CD4-positive, alpha-beta T cell treated with Interferon alpha-2 for 1 hour (primary cell): ENCODE data around the gene MYO9A.
"Not testable (repeated sequence)": the region's sequence is repeated elsewhere in the genome, so short reads cannot be mapped to it uniquely, and the experiment has no call there.

Experiments
- DNase-seq, 2 donors: peaks; one replicate each; pipeline ENCODE4 v3.0.0-alpha.2; 2020 to 2022

Gene MYO9A

DNA sequence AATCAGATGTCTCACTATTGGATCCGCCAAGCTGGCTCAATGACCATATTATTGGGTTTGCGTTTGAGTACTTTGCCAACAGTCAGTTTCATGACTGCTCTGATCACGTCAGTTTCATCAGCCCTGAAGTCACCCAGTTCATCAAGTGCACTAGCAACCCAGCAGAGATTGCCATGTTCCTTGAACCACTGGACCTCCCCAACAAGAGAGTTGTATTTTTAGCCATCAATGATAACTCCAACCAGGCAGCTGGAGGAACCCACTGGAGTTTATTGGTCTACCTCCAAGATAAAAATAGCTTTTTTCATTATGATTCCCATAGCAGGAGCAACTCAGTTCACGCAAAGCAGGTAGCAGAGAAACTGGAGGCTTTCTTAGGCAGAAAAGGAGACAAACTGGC is 21.7 kb upstream of the MYO9A start:
- no peak for DNase-seq

GRCh38 chr15:72136170-72137051 is 18.5 kb upstream of the MYO9A start:
- no peak for DNase-seq

- no peak for DNase-seq
These were observed 17.8 kb upstream of the MYO9A start for GRCh38 chr15:72135719-72136118.

- DNase-seq = no peak
These were observed 15.3 kb upstream of the MYO9A start for GRCh38 chr15:72133211-72133610.

GRCh38 chr15:72131922-72132321 is 14.0 kb upstream of the MYO9A start:
- DNase-seq = no peak

GRCh38 chr15:72130272-72130671 is 12.3 kb upstream of the MYO9A start:
- no peak for DNase-seq

GRCh38 chr15:72128359-72128758 is 10.4 kb upstream of the MYO9A start:
- no peak for DNase-seq

DNA sequence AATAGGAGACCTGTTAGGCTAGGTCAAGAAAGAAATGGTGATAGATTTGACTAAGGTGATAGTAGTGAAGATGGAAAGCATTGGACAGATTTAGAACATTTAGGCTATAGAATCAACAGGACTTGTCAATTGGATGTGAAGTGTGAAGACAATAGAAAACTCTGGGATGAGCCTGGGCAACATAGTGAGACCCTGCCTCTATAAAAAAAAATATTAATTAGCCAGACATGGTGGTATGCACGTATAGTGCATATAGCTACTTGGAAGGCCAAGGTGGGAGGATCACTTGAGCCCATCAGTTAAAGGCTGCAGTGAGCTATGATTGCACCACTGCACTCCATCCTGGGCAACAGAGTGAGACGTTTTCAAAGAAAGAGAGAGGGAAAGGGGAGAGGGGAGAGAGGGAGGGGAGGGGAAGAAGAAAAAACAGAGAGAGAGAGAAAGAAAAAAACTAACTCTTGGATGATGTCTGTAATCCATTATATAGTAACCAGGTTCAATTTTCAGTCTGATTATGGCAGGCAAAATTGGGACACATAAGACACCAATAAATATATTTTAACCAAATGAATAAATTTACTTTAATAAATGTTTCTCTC is 9.9 kb upstream of the MYO9A start:
- DNase-seq = no peak

DNA sequence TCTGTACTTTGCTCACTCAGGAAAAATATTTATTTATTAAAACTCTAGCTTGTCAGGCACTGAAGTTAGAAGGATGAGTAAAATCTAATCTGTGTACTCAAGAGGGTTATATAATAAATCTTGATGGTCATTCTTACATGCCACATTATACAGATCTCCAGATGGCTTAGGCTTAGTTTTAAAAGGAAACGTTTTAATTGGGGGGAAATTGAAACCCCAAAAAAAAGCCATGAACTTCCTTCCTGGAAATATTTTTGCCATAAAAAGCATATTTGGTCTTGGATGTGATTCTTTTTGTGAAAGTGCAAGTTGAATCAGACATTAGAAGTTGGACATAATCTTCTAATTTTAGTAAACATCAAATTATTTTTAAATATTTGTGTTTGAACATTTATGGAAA is 6.3 kb upstream of the MYO9A start:
- DNase-seq = no peak

DNA sequence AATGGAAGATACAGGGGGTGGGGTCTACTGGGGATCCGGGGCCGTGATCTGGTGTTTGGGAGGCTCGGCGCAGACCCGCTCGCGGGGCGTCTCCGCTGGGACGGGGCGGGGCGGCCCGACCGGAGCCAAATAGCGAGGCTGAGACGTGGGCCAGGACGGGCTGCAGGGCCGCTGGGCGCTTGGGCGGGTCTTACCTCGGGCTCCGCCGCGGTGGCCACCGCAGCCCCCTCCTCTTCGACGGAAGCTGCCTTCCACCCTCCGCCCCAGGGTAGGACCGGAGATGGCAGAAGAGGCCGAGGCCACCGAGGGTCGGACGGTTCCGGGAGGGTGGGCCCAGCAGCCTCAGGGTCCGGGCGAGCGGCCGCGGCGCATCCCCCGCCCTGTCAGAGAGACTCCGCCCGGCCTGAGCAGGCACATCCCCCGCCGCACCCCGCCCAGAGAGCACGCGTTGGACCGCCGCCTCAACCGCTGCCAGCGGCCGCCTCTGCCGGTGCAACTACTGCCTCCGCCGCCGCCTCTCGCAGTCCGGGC is 399 bp downstream of the MYO9A start:
- peak; percentile 64 to 69 for DNase-seq

- DNase-seq = no peak
These were observed 1.0 kb downstream of the MYO9A start for GRCh38 chr15:72116731-72117485.

- DNase-seq = no peak
These were observed 4.5 kb downstream of the MYO9A start for GRCh38 chr15:72113347-72114031.

DNA sequence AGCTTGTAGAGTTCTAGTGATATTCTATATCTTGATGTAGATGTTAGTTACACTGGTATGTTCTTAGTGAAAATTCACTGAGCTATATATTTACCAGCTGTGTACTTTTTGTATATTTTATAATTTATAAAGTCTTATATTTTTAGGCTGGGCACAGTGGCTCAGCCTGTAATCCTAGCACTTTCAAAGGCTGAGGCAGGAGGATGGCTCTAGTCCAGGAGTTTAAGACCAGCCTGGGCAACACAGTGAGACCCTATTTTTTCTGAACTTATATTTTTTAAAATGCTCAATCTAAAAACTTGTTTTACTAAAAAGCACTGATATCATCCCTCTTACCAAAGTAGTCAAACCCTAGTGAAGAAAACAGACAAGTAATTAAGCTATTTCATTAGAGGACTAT is 5.1 kb downstream of the MYO9A start:
- no peak for DNase-seq

DNA sequence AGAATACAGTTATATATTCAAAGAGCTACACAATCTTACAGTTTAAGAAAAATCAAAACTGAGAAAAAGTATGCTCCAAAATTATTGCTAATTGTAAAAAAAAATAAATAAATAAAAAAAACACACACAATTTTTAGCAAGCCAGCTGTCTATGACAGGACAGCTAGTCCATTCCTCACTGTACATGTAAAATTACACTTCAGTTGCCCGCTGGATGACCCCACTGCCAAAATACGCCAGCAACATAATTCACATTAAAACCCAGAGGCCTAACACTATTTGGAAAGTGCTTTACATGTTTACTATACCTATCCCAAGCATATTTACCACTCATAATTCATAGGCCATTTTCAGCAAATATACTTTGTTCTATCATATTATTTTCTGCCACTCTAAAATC is 5.8 kb downstream of the MYO9A start:
- no peak for DNase-seq

DNA sequence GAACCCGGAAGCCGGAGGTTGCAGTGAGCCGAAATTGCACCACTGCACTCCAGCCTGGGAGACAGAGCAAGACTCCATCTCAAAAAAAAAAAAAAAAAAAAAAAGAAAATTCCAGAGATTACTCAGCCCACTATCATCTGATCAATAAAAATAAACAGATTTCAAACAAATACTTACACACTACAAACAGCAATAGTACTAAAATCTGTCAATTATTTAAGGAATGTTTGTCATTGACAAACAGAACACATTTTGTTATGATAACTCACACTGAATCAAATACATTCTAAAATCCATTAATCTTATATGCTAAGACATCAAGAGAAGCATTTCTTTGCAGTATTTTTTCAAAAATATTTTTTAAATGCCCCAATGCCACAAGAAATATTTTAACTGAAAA is 7.6 kb downstream of the MYO9A start:
- DNase-seq = no peak

- DNase-seq = no peak
These were observed 11.9 kb downstream of the MYO9A start for GRCh38 chr15:72106068-72106467.

GRCh38 chr15:72105111-72105510 is 12.8 kb downstream of the MYO9A start:
- DNase-seq = no peak

- not testable (repeated sequence) for DNase-seq
These were observed 17.4 kb downstream of the MYO9A start for GRCh38 chr15:72100551-72100950.

- DNase-seq = no peak
These were observed 18.8 kb downstream of the MYO9A start for GRCh38 chr15:72099155-72099554.

DNA sequence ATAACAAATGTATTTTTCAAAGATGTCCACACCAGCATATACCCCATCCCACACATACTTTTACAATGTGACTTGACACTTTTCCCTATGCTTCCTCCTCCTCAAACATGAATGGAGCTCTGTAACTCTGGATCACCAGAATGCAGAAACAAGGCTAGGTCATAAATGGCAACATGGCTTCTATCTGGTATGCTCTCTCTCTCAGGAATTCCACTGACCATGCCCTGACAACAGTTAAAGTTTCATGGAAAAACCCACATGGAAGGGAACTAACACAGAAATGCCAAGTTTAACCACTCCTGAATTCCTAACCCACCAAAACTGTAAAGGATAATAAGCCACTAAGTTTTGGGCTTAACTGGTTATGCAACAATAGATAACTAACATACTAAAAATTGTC is 19.9 kb downstream of the MYO9A start:
- DNase-seq = no peak

- DNase-seq = no peak
These were observed 21.2 kb downstream of the MYO9A start for GRCh38 chr15:72096796-72097195.

- DNase-seq = no peak
These were observed 25.3 kb downstream of the MYO9A start for GRCh38 chr15:72092691-72093090.

GRCh38 chr15:72092006-72092405 is 25.9 kb downstream of the MYO9A start:
- DNase-seq = no peak
